Activated CD8-positive, alpha-beta memory T cell treated with anti-CD3 and anti-CD28 coated beads, Interleukin-2, amount 50 U/mL, for 48 hours (primary cell): ENCODE data around the gene PRKCD.

Experiments used
- DNase-seq: peaks from one replicate; pipeline ENCODE4 v3.0.0-alpha.2; 2020

PRKCD gene

DNA sequence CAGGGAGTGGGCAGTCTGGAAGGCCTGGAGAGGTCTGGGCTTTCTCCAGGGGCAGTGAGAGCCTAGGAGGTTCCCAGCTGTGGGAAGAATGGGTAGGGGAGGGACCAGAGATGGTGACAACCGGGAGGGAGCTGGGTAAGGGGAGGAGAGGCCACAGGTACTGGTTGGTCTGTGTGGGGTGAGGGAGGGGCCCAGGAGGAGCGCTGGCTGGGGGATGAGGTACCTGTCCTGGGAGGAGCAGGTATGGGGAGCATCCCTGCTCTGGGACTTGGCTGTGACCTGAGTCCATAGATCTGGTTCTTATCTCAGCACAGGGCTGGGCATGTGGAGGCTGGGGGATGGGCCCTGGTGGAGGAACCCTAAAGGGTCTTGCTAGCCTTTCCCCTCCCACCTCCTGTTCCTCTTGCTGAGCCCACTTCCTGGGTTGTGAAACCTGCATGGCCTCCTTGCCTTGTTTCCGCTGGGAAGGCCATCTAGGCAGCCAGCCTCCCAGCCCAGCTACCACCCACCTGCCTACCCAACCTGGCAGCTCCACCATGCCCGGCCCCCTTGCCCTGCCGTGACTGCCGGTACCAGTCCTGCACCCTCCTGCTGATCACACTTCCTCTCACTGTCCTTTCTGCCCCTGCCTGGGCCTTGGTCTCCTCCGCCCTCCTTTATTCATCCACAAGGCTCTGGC lies 11.0 kb downstream of the PRKCD start:
- DNase-seq: no peak

DNA sequence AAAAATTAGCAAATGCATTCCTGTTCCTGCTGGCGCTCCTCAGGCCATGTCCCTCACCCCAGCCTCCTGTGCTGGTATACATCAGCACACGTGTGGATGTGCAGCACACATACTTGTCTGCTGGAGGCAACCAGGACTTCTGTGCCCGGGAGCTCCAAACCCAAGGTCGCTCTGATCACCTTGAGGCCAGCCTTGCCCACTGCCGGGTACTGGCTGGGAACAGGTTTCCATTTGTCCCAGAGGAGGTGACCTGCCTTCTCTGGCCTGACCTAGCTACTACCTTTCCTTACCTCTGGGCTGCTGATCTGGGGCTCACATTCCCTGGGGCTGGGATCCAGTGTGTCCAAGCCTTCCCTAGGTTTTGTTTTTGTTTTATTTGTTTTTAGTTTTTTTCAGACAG lies 12.1 kb downstream of the PRKCD start:
- no peak for DNase-seq

DNA sequence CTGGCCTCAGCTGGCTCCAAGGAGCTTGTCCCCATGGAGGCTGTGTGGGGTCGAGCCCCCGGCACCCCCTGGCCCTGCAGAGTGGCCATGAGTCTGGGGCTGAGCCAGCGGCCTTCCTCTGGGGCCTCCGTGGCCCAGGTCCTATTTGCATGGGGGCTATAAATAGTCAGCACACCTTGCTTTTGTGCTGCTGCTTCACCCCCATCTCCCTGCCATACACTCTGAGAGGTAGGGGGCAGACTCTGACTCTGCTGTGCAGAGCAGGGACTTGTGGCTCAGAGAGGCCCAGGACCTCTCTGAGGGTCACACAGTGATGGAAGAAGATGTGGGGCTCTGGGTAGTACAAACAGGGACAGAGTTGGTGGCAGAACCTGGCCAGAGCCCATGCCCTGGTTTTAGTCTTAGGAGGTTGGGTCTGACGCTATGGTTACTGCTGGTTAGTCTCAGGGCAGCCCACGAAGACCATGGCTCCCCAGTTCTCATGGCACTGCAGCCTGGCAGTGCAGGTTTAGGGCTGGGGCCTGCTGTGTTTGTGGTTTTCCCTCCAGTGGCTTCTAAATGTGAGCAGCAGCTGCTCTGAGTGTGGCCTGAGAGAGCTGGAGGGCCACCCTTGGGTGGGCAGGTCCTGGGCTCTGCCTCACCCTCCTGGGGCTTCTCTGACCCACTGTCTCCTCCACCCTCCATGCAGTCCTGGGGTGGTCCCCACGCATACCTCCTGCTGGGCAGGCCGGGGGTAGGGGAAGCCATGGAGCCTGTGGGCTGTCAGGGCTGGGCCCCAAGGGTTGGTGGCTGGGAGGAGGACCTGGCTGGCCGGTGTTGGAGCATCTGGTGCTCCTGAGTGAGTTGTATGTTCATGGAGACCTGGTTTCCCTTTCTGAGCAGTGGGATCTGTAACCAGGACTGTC lies 13.6 kb downstream of the PRKCD start:
- DNase-seq: no peak

DNA sequence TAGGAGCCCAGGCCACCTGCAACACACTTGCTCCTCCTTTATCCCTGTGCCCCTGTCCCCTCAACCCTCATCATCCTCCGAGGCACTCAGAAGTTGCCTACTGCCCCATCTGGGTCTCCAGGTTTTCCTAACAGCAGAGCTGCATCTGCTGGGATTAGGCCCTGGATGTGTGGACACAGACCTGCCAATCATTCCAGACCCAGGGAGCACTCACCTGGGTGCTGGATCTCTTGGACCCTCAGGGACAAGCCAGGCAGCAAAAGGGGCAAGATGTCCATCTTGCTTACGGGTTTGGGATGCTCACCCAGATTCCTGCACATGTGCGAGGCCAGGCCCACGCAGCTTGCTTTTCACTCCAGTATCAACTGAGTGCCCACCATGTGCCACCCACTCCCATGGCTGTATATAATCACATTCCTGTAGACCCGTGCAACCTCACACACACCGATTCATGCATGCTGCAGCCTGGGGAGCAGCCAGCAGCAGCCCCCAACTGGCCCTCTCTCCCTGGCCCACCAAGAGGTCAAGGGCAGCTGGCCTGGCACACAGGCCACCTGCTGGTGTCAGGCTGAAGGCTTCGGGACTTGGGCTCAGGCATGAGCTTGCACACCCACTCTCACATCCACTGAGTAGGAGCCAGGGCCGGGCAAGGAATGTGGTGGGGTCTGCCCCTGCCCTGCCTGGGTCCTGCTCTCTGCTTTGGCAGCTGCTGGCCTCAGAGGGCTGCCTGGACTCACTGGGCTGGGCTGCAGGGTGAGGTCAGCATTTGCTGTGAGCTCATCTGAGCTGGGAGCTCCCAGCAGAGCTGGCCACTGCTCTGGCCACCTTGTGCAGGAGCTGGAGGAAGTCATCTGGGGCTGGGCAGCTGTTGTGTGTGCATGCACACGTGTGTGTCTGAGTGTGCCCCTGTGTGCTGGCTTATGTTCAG lies 14.9 kb downstream of the PRKCD start:
- DNase-seq: no peak

DNA sequence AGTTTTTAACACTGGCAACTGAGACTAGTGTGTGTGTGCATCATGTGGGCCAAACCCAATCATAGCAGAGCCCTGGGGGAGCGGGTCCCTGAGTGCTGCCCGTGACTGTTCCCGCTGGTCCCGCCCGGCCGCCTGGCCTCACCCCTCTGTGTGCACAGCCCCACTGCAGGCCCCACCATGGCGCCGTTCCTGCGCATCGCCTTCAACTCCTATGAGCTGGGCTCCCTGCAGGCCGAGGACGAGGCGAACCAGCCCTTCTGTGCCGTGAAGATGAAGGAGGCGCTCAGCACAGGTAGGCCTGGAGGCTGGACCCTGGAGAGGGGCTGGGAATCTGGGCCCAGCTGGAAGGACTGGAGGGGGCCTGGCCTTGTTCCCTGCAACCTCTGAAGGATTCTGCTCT lies 17.2 kb downstream of the PRKCD start:
- DNase-seq: no peak

DNA sequence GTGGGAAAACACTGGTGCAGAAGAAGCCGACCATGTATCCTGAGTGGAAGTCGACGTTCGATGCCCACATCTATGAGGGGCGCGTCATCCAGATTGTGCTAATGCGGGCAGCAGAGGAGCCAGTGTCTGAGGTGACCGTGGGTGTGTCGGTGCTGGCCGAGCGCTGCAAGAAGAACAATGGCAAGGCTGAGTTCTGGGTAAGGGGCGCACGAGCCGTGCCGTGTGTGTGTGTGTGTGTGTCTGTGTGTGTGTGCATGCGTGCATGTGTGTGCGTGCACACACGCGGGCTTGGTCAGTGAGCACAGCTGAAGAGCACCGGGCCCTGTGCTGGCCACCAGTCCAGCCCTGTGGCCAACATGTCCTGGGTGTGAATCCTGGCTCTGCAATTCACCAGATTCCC lies 18.6 kb downstream of the PRKCD start:
- no peak for DNase-seq

DNA sequence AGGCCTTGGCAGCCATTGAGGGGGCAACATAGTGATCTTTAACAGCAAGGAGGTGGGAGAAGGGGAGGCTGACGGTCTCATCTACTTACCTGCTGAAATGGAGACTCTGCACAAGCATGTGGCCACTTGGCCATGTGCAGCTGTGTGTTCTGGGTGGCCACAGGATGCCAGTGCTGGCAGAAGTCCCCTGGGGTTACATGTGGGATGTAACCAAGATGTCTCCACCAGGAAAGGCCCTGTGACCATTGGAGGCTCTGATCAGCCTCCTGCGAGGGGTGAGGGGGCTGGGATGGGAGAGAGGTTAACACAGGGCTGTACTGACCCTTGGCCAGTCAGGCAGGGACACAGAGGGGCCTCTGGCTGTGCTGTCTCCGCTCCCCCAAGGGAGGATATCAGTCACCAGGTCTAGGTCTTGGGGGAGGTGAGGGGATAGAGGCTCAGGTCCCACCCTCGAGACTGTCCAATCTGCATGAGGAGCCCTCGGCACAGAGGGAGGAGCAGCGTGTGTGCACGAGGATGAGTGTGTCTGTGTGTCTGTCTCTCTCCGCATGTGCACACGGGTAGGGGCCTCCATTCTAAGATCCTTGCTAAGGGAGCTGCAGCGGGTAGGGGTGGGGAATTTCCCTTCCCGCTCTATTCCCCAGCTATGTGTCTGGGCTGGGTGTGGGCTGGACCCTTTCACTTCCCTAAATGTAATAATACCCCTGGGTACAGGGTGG lies 19.5 kb downstream of the PRKCD start:
- DNase-seq: no peak

DNA sequence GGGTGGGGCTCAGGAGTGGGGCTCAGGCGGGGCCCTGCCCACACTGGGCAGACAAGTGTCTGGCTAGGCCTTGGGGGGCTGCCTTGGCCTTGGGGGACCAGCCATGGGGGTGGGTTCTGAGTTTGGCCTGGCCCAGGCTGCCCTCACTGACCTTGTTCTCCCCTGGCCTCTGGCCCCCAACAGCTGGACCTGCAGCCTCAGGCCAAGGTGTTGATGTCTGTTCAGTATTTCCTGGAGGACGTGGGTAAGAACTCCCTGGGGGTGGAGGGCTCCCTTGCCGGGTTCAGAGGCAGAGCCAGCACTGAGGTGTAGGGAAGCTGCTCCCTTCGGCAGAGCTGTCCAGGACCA lies 20.0 kb downstream of the PRKCD start:
- no peak for DNase-seq

DNA sequence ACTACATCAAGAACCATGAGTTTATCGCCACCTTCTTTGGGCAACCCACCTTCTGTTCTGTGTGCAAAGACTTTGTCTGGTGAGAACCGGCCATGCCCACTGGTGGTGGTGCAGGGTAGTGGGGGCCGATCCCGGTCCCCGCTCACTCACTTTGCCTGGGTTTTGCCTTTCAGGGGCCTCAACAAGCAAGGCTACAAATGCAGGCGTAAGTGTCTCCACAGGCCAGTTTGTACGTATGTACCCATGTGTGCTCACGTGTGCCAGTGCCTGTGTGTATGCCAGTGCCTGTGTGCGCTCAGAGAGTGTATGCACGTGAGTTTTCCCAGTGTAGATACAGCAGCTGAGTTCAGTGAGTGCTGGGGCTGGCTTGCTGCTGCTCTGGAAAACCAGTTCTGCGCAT lies 20.5 kb downstream of the PRKCD start:
- no peak for DNase-seq

DNA sequence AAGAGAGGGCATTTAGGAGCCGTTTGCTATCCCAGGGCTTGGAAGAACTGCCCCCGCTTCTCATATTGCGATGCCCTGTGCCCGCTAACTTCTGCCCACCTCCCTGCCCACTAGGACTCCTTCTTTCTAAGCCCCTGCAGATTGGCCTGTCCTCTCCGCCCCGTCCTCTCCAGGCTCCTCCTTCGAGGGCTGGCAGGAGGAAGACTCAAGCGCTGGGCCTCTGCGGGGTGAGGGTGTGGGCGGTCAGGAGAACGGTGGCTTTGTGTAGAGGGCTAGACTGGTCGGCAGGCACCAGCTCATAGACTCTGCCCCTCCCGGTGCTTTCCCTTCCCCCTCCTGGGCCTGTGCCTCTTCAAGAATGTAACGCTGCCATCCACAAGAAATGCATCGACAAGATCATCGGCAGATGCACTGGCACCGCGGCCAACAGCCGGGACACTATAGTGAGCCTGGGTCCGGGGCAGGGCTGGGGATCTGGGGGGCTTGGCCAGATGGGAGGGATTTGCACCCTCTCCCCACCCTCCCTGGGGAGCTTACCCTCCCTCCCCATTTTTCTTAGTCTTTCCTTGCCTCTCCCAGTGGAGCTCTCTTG lies 21.9 kb downstream of the PRKCD start:
- DNase-seq: no peak

DNA sequence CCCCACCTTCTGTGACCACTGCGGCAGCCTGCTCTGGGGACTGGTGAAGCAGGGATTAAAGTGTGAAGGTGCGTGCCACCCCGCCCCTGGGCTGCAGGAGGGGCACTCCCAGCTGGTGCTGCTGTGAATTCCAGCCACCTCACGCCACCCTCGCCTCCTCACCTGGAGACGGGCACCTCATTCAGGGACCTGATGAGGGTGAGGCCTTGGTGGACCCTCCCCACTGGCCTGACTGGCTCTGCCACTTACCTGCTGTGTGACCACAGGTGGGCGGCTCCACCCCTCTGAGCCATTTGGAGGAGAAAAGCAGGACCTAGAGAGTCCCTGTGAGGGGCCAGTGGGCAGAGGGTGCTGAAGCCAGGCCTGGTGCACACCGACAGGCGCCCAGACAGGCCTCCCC lies 22.5 kb downstream of the PRKCD start:
- no peak for DNase-seq

DNA sequence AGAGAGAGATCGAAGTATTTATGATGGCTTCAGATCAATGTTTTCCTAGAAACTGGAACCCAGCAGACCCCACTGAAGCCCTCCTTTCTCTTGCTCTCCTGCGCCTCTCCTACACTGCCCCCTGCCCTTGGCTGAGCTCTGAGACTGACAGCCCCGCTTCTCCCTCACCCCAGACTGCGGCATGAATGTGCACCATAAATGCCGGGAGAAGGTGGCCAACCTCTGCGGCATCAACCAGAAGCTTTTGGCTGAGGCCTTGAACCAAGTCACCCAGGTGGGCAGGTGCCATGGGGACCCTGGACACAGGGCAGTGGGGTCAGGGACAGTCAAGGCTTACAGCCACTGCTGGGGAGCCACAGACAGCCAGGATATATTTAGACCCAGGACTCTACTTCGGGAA lies 23.7 kb downstream of the PRKCD start:
- DNase-seq: no peak

DNA sequence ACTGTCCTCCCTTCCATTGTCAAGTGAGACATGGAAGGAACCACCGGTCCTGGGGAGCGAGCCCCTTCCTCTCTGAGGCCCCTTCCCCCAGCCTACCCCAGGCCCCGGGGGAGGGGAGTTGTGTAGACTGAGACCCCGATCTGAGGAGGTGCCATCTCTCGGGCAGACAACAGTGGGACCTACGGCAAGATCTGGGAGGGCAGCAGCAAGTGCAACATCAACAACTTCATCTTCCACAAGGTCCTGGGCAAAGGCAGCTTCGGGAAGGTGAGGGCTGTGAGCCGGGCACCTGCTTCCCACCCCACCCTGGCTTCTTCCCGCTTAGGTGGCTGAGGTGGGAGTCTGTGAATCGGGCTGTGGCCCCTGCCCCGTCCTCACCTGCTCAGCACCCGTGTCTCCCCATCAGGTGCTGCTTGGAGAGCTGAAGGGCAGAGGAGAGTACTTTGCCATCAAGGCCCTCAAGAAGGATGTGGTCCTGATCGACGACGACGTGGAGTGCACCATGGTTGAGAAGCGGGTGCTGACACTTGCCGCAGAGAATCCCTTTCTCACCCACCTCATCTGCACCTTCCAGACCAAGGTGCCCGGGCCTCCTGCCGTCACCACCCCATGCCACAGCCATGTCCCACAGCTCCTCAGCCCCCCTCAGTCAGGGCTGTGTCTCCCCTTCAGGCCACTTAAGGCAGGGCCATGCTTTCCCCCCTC lies 24.9 kb downstream of the PRKCD start:
- DNase-seq: no peak

DNA sequence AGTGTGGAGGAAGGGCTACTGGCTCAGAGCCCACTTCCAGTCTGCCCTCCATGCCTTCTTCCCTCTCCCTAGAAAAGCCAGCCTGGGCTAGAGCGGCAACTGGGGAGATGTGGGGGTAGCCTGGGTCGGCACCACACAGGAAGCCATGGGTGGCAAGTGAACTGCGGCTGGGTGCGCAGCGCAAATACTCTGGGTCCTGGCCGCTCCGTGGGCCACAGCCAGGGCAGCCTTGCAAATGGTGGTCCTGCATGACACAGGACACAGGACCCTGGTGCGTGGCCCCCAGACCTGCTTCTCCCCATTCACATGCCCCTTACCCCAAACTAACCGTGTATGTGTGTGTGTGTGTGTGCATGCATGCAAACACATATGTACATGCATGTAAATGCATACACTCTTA lies 25.7 kb downstream of the PRKCD start:
- DNase-seq: no peak

DNA sequence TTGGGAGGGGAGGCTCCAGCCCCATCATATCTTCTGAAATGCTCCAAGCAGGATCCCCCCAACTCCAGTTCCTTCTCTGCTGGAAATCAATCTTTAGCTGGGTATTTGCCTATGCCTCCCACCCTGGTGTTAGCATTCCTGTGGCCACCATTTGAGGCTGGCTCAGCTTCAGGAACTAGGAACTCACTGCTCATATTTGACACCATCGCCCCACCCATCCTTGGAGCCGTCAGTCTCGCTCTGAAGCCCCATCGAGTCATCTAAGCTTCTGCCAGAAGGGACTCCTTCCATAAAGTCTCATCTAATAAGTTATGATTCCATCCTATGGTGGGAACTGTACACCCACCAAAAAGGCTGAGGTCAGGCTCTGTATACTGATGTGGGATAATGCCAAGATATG lies 26.4 kb downstream of the PRKCD start:
- DNase-seq: no peak

DNA sequence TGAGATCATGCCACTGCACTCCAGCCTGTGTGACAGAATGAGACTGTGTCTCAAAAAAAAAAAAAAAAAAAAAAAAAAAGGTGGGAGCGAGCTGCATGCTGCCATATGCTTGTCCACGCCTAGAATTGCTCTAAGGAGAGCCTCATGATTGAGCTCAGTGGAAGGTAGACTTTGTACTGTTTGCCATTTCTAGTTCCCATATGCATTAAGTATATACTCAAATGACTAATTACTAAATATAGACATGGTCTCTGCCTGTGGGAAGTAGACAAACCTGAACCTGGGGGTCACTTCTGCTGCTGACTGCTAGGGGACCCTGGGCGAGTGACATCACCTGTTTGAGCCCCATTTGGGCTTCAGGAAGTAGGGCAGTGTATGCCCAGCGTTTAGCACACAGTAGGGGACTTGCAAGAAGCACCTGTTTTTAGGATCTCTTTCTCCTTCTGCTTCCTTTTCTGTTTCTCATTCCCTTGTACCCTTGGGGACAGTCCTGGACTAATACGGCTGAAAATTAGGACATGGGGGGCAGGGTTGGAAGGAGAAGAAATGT lies 27.2 kb downstream of the PRKCD start:
- no peak for DNase-seq

DNA sequence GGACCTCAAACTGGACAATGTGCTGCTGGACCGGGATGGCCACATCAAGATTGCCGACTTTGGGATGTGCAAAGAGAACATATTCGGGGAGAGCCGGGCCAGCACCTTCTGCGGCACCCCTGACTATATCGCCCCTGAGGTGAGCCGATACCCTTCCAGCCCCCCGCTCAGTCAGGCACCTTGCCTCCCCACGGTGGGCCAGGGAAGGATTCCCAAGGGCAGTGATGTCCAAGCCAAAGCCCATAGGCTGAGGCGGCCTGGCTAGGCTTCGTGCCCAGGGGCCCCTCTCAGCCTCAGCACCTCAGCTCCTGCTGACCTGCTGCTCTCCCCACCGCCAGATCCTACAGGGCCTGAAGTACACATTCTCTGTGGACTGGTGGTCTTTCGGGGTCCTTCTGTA lies 27.7 kb downstream of the PRKCD start:
- no peak for DNase-seq

DNA sequence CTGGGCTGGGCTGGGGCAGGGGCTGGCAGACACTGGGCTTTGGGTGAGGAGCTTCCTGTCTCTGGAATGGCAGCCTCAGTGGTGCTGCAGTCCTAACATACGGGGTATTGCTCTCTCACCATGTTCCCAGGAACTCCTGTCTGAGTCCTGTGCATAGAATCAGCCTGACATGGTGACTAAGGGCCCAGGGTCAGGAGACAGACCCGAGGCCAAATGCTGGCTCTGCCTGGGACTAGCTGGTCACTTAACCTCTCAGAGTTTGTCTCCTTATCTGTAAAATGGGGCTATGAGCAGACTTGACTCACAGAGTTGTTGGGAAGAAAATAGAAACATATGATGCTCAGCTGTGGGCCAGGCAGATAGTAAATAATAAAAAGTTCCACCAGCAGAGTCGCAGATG lies 28.3 kb downstream of the PRKCD start:
- no peak for DNase-seq

DNA sequence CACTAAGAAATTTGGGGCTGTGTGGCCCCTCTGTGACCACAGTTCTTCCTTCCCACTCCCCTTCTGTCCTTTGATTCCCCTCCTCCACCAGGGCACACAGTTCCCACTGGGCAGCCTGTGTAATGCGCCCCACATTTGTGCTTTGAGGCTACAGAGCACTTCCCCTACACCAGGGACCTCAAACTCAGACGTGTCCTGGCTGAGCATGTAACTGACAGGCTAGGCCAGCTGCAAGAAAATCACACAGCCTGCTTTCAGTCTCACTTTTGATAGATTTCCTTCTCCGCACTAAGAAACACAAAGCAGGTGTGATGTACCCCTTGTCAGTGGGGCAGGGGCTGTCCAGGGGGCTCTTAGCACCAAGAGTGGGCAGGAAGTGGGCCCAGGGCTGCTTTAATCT lies 29.6 kb downstream of the PRKCD start:
- no peak for DNase-seq

DNA sequence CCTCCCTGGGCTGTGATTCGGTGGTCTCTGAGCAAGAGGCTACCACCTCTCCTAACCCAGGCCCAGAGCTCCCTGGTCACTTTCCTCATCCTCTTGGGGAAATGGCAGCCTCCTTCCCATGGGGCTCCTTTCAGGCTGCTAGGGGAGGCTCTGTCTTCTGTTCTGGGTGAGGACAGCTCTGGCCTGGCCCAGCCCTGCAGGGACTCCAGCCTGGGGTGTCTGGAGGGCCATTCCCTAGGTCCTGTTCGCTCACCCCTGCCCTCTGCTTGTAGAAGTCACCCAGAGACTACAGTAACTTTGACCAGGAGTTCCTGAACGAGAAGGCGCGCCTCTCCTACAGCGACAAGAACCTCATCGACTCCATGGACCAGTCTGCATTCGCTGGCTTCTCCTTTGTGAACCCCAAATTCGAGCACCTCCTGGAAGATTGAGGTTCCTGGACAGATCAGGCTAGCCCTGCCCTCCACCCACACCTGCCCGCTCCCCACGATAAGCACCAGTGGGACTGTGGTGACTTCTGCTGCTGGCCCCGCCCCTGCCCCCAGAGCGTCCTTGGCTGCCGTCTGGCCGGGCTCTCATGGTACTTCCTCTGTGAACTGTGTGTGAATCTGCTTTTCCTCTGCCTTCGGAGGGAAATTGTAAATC lies 30.9 kb downstream of the PRKCD start:
- DNase-seq: no peak

DNA sequence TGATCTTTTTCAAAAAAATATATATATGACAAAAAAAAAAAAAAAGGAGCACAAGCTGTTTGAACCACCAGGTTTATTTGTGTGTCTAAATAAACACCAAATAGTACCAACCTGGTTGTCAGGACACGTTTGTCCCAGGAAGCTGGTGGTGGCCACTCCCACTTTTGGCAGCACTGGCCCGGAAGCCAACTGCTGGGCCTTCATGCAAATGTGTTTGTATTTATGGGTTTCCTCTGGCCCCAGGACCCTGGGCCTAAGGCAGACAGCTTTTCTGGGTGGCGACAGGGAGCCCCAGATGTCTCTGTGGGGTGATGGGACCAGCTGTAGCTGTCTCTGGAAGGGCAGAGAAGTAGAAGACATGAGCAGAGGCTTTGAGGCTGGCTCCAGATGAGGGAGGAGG lies 31.6 kb downstream of the PRKCD start:
- DNase-seq: no peak
